Skeletal muscle satellite cell (primary cell): Measurements from ENCODE around the gene HSPA12A.
A peak's percentile ranks its signal among the peaks of the same experiment; 100 is the strongest.

Experiments
- H3K27me3 ChIP-seq: 2 replicates; pipeline ENCODE4 v1.7.0; 2013; ENCODE audit warnings: low read length; ENCODE audit not compliant: control insufficient read depth, insufficient read depth
- H3K36me3 ChIP-seq: 2 replicates; pipeline ENCODE4 v1.7.0; 2013; ENCODE audit warnings: mild to moderate bottlenecking, control low read depth, low read length; ENCODE audit not compliant: insufficient read depth
- H3K4me1 ChIP-seq: 2 replicates; pipeline ENCODE4 v1.7.0; 2013; ENCODE audit warnings: low read length; ENCODE audit not compliant: control insufficient read depth, insufficient read depth
- H3K4me2 ChIP-seq: 2 replicates; pipeline ENCODE4 v1.7.0; 2013; ENCODE audit warnings: mild to moderate bottlenecking, low read length
- H3K4me3 ChIP-seq: 2 replicates; pipeline ENCODE4 v1.7.0; 2013; ENCODE audit warnings: low read length
- H3K9ac ChIP-seq: 2 replicates; pipeline ENCODE4 v1.7.0; 2013; ENCODE audit warnings: mild to moderate bottlenecking, low read depth, low read length, moderate library complexity
- H3K9me3 ChIP-seq: replicated peaks from 2 replicates; pipeline ENCODE4 v1.7.0; 2013; ENCODE audit warnings: mild to moderate bottlenecking, control low read depth, low read length

Gene HSPA12A

DNA sequence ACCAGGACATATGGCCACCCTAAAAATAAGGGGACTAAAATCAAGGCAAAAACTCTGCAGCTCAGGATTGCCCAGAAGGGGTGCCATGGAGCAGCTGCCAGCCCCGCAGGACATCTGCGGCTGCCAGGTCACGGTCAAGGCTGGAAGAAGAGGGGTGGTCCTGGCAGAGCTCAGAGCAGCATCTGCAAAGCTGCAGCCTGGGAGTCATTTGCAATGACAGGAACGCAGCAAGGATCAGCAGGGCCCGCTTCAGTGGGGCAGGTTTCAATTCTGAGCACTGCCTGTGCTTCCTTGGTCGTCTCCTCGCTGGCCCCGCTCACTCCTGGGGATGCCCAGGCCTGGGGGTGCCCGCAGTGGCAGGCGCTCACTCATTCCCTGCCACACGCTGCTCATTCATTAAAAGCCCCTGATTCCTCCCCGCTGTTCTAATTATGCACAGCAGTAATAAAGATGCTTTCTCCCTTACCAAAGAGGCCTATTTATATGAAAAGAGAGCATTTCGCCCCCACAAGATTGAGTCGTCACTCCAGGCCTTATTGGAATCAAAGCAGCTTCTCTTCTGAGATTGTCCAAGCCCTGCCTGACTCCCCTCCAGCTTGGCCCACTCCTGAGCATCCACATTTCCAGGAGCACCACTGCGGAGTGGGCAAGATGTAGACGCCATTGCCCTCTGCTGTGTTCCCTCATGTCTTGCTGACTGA, 4.6 kb downstream of the HSPA12A start:
- Histone ChIP-seq H3K9ac (no peak overlapping the region), H3K36me3 (no peaks in the 10 kb centered on the region), H3K4me2 (no peak overlapping the region), H3K4me3 (no peak overlapping the region), H3K27me3 (peaks cover 6% of the 10 kb centered on the region), H3K4me1 (peaks cover 18% of the 10 kb centered on the region), H3K9me3 (no peaks in the 10 kb centered on the region)

DNA sequence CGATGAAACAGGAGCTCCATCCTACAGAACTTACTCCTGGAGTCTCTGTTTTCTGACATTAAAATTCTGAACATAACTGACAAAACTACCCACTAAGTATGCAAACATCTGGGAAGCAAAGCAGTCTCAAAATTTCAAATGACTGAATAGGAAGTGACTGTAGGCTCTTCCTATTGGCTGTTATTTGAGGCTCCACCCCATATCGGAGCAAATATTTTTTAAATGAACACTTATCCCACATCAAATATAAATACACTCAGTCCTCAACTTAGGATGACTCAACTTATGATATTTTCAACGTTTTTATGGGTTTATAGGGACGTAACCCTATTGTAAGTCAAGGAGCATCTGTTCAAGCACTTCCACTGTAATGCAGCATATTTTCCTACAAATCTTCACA, 8.8 kb downstream of the HSPA12A start:
- H3K4me3 ChIP-seq: no peak overlapping the region
- no peak overlapping the region for H3K9ac ChIP-seq
- H3K4me1 ChIP-seq: peaks cover 16% of the 10 kb centered on the region
- H3K4me2 ChIP-seq: peak overlapping the region; percentile 1
- H3K27me3 ChIP-seq: no peaks in the 10 kb centered on the region
- no peaks in the 10 kb centered on the region for H3K9me3 ChIP-seq
- H3K36me3 ChIP-seq: no peaks in the 10 kb centered on the region

DNA sequence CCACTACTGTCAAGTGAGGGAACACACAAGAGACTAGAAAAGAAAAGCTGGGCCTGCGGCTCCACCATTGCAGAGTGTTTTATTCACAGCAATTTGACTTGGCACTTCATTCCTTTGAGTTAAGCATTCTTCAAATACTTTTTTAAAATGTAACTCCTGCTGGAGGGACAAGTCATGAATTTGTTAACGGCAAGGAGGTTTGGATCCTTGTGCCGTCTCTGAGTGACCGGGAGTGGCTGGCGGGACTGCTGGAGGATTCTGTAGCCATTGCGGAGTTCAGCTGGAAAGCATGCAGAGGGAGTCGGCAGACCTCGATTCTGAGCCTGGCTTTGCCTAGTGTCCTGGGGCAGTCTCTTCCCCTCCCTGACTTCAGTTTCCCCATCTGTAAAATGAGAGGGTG, 9.8 kb downstream of the HSPA12A start:
- Histone ChIP-seq H3K27me3 (no peaks in the 10 kb centered on the region), H3K4me2 (no peak overlapping the region), H3K36me3 (no peaks in the 10 kb centered on the region), H3K4me3 (no peak overlapping the region), H3K4me1 (peaks cover 16% of the 10 kb centered on the region), H3K9ac (no peak overlapping the region), H3K9me3 (no peaks in the 10 kb centered on the region)

DNA sequence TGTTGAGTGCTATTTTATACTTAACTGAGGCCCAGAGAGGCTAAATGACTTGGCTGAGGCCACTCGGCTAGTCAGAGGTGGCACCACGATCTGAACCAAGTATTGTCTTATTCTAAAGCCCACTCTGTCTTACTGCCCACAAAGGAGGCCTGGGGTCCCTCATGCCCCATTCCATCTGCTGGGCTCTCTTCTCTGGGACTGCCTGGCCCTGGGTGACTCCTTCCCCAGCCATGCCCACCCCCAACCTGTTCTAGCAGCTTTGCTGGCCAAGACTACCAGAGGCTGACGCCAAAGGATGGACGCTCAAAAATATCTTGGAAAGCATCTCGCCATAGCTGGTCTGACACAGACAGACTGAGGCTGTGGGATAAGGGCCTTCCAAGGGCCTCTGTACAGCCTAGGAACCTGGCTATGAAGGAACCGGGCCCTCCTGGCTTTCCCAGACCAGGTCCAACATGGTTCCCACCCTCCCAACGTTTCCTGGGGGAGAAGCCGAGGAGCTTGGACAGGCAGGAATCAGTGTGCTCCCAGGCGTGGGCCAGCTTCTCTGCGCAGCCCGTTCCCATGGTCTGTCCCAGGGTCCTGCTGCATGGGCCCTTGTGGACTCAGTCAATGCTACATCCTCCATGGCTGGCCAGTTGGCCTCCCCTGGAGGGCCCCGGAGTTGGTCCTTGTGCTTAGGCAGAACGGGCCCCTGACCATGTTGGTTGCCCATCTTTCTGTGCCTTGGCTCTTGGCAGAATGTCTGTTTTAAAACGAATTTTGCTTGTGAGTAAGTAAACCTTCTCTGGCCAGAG, 11.7 kb downstream of the HSPA12A start:
- no peaks in the 10 kb centered on the region for H3K36me3 ChIP-seq
- no peak overlapping the region for H3K4me3 ChIP-seq
- H3K9ac ChIP-seq: no peak overlapping the region
- no peaks in the 10 kb centered on the region for H3K27me3 ChIP-seq
- peaks cover 16% of the 10 kb centered on the region for H3K4me1 ChIP-seq
- no peaks in the 10 kb centered on the region for H3K9me3 ChIP-seq
- no peak overlapping the region for H3K4me2 ChIP-seq

DNA sequence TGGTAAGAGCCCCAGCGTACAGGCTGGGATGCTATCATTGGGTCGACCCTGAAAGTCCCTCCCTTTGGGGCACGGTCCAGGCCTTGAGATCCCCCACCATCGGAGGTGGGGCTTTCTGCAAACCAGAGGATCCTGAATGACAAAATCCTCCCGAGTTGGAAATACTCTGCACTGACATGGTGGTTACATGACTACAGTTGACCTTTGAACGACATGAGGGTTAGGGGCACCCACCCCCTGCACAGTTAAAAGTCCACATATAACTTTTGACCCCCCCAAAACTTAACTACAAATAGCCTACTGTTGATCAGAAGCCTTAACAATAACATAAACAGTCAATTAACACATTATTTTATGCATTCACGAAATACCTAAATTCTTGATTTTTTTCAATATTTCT, 13.1 kb downstream of the HSPA12A start:
- H3K9ac ChIP-seq: no peak overlapping the region
- no peak overlapping the region for H3K4me2 ChIP-seq
- H3K27me3 ChIP-seq: no peaks in the 10 kb centered on the region
- no peak overlapping the region for H3K4me3 ChIP-seq
- H3K9me3 ChIP-seq: no peaks in the 10 kb centered on the region
- peaks cover 16% of the 10 kb centered on the region for H3K4me1 ChIP-seq
- no peaks in the 10 kb centered on the region for H3K36me3 ChIP-seq

DNA sequence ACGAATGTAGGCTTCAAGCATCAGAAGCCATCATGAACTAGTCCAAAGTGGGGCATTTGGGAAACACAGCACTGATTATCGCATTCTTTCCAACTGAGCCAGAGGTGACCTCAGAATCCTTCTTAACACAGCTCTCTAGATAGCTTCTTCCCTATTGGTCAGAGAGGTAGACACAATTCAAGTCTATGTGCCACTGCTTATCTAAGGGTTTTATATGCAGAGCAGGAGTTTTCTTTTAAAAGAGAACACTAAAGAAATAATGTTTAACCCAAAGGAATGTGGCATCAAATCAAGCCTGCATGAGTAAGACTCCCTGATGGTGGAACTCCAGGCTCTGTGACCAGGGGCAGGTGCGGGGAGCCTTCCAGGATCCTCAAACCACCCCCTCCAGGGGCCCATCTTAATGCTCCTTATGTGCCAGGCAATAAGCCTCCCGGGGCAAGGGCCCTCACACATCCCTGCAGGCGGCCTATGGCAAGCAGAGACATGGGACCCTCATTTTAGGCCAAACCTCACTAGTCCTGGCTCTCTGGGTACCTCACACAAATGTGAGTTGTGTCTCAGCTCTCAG, 13.8 kb downstream of the HSPA12A start:
- Histone ChIP-seq H3K36me3 (no peaks in the 10 kb centered on the region), H3K27me3 (no peaks in the 10 kb centered on the region), H3K4me2 (no peak overlapping the region), H3K9ac (no peak overlapping the region), H3K4me3 (no peak overlapping the region), H3K4me1 (peaks cover 14% of the 10 kb centered on the region), H3K9me3 (no peaks in the 10 kb centered on the region)

DNA sequence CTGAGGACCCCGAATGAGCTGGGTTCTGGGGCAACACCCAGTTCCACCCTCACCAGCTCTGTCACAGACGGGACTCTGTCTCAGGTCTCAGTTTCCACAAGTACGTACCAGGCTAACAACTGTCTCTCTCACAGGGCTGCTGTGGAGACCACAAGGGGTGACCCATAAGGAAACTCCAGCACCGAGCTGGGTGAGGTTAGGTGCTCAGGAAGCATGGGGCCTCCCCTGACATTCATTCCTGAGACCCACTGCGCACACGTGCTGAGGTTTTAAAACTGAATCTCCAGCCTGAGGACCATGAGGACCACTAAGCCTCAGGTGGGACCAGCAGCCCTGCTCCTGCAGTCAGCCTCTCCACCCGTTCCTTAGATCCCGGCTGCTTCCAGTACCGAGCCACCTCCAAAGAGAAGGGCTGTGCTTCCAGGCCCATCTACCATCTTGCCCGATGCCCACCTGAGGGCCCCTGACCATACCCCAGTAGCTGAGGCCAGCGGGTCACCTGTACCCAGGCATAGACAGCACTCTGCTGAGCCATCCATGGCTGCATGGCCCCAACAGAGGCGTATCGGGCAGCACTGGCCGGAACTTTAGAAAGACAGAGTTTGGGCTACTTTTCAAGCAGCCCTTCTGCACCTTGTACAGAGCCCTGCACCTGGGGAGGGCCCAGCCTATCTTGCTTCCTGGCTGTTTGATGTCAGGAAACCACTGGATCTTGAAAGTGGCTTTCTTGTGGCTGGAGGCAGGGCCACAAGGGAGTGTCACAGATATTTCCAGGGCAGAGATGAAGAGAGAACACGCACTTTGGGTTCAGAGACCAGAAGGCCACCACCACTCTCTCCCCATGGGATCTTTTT, 18.7 kb downstream of the HSPA12A start:
- Histone ChIP-seq H3K36me3 (no peaks in the 10 kb centered on the region), H3K4me2 (no peak overlapping the region), H3K4me3 (no peak overlapping the region), H3K27me3 (no peaks in the 10 kb centered on the region), H3K9ac (no peak overlapping the region), H3K4me1 (peaks cover 6% of the 10 kb centered on the region), H3K9me3 (no peaks in the 10 kb centered on the region)

DNA sequence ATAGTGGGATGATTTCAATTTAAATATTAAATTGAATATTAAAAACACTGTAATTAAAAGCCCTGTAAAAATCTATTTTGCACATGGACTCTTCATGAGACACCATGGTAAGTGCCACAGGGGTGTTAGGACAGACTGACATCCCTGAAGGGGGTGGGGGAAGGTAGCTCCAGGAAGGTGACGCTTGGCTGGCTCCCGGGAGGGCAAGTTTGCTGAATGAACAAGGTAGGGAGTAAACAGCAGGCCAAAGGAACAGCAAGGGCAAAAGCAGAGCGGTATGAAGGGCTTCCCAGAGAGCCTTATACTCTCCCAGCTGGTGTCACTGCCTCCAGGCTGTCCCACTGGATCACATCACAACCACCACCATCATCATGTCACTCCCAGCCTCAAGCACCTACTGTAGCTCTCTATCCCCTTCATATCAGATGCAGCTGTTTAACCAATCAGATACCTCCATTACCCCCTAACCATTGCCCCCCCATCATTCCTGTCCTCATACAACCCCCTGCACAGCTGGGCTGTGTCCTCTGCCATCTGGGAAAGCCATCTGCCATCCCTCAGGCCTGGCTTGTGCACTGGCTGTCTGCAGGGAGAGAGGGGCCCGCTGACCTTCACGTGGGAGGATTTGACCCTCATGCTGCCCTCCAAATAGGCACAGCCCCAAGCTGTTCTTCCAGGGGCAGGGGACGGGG, 19.5 kb downstream of the HSPA12A start:
- Histone ChIP-seq H3K9me3 (no peaks in the 10 kb centered on the region), H3K9ac (no peak overlapping the region), H3K27me3 (no peaks in the 10 kb centered on the region)

DNA sequence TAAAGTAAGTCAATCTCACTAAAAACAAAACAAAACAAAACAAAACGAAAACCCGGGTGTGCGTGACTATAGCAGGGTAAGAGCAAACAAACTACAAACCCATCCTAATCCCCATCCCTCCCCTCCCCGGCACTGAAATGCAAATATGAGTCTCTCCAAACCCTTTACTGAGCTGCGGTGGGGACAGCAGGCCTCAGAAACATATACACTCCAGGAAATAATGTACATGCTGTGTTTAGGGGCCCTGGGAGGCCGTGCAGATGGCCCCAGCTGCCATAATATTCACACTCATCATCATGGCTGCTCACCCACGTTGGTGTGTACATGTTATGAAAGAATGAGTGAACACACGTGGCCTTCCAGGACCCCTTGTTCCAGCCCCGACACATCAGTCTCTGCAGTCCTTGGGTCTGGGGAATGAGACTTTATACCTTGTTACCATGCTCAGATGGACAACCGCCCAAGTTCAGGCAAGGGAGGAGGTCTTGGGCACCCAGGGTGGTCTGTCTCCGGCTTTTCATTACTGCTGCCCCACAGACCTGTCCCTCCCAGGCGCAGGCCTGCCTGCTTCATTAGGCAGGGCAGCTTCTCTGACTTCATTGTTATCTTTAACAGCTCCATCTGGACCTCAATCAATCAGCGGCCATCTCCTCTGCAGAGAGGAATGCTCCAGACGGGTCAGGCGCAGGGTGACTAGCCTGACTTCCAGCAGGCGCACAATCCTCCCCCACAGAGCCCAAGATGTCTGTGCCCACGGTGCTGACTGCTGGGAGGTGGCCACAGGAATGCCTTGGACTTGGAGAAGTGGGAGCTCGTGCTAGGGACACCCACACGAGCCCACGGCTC, 20.6 kb downstream of the HSPA12A start:
- H3K4me2 ChIP-seq: no peak overlapping the region
- no peaks in the 10 kb centered on the region for H3K36me3 ChIP-seq
- H3K4me3 ChIP-seq: no peak overlapping the region
- H3K27me3 ChIP-seq: no peaks in the 10 kb centered on the region
- H3K9ac ChIP-seq: no peak overlapping the region
- peaks cover 6% of the 10 kb centered on the region for H3K4me1 ChIP-seq
- no peaks in the 10 kb centered on the region for H3K9me3 ChIP-seq

More for the DNA sequence above, 19.5 kb downstream of the HSPA12A start:
- H3K4me2 ChIP-seq: no peak overlapping the region
- no peak overlapping the region for H3K4me3 ChIP-seq
- H3K4me1 ChIP-seq: peaks cover 6% of the 10 kb centered on the region
- H3K36me3 ChIP-seq: no peaks in the 10 kb centered on the region
